ENCODE measurements around the gene USP8.

The USP8 gene

DNA sequence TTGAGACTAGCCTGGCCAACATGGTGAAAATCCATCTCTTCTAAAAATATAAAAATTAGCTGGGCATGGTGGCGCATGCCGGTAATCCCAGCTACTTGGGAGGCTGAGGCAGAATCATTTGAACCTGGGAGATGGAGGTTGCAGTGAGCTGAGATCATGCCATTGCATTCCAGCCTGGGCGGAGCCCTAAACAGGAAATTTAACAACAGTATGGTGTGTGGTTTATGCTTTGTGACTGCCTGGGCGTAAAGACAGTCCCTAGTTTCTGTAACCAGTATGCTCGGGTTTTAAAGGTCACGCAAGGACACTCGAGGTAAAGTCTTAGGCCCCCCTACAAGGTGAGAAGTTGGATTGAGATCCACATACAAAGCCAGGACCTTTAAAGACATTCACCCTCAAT is 78.9 kb downstream of the USP8 start:
- TF ChIP-seq, protein P1, sequence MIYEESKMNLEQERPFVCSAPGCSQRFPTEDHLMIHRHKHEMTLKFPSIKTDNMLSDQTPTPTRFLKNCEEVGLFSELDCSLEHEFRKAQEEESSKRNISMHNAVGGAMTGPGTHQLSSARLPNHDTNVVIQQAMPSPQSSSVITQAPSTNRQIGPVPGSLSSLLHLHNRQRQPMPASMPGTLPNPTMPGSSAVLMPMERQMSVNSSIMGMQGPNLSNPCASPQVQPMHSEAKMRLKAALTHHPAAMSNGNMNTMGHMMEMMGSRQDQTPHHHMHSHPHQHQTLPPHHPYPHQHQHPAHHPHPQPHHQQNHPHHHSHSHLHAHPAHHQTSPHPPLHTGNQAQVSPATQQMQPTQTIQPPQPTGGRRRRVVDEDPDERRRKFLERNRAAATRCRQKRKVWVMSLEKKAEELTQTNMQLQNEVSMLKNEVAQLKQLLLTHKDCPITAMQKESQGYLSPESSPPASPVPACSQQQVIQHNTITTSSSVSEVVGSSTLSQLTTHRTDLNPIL (CRISPR knock-in tag; IDR thresholded peaks at IDR 0.05; ENCODE audit: low read depth): no peak
- TF ChIP-seq CSDC2 (CRISPR knock-in tag; IDR thresholded peaks at IDR 0.05) (no peak), GLIS3 (CRISPR knock-in tag; IDR thresholded peaks at IDR 0.05) (no peak), ZC3H10 (CRISPR knock-in tag; IDR thresholded peaks at IDR 0.05) (no peak), ARNTL (CRISPR knock-in tag; IDR thresholded peaks at IDR 0.05; ENCODE audit: borderline replicate concordance, low read depth) (no peak), BACH2 (CRISPR knock-in tag; IDR thresholded peaks at IDR 0.05; ENCODE audit: borderline replicate concordance) (no peak), ESRRG (CRISPR knock-in tag; IDR thresholded peaks at IDR 0.05) (no peak), ZFP3 (CRISPR knock-in tag; IDR thresholded peaks at IDR 0.05) (no peak)
- TF ChIP-seq, protein P2, sequence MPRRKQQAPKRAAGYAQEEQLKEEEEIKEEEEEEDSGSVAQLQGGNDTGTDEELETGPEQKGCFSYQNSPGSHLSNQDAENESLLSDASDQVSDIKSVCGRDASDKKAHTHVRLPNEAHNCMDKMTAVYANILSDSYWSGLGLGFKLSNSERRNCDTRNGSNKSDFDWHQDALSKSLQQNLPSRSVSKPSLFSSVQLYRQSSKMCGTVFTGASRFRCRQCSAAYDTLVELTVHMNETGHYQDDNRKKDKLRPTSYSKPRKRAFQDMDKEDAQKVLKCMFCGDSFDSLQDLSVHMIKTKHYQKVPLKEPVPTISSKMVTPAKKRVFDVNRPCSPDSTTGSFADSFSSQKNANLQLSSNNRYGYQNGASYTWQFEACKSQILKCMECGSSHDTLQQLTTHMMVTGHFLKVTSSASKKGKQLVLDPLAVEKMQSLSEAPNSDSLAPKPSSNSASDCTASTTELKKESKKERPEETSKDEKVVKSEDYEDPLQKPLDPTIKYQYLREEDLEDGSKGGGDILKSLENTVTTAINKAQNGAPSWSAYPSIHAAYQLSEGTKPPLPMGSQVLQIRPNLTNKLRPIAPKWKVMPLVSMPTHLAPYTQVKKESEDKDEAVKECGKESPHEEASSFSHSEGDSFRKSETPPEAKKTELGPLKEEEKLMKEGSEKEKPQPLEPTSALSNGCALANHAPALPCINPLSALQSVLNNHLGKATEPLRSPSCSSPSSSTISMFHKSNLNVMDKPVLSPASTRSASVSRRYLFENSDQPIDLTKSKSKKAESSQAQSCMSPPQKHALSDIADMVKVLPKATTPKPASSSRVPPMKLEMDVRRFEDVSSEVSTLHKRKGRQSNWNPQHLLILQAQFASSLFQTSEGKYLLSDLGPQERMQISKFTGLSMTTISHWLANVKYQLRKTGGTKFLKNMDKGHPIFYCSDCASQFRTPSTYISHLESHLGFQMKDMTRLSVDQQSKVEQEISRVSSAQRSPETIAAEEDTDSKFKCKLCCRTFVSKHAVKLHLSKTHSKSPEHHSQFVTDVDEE (CRISPR knock-in tag; IDR thresholded peaks at IDR 0.05): no peak
- ATAC-seq: no peak

DNA sequence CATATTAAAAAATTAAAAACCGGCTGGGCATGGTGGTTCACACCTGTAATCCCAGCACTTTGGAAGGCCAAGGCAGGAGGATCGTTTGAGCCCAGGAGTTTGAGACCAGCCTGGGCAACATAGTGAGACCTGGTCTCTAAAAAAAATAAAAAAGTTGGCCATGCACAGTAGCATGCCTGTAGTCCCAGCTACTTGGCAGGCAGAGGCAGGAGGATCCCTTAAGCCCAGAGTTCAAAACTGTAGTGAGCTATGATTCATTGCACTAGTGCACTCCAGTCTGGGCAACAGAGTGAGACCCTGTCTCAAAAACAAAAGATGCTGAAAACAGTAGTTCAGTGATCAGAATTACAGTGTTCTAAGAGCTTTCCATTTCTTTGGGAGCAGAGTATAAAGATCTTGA is 81.5 kb downstream of the USP8 start:
- ATAC-seq: peak; percentile 28; the same call in 1 of the 3 replicates

DNA sequence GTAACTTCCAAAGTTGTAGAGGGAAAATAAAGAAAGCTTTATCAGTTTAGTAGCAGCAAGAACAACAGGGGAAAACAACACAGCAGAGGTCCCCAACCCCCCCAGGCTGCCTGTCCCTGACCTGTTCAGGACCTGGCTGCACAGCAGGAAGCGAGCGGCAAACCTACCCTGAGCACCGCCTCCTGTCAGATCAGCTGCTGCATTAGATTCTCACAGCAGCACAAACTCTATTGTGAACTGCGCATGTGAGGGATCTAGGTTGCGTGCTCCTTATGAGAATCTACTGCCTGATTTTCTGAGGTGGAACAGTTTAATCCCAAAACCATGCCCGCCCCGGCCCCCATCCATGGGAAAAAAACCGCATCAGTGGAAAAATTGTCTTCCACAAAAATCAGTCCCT is 81.9 kb downstream of the USP8 start:
- no peak for TF ChIP-seq TOX (CRISPR knock-in tag; IDR thresholded peaks at IDR 0.05; ENCODE audit: borderline replicate concordance)
- no peak for TF ChIP-seq ZNF70 (CRISPR knock-in tag; IDR thresholded peaks at IDR 0.05)
- TF ChIP-seq ZNF8 (CRISPR knock-in tag; IDR thresholded peaks at IDR 0.05): no peak
- TF ChIP-seq, protein P3, sequence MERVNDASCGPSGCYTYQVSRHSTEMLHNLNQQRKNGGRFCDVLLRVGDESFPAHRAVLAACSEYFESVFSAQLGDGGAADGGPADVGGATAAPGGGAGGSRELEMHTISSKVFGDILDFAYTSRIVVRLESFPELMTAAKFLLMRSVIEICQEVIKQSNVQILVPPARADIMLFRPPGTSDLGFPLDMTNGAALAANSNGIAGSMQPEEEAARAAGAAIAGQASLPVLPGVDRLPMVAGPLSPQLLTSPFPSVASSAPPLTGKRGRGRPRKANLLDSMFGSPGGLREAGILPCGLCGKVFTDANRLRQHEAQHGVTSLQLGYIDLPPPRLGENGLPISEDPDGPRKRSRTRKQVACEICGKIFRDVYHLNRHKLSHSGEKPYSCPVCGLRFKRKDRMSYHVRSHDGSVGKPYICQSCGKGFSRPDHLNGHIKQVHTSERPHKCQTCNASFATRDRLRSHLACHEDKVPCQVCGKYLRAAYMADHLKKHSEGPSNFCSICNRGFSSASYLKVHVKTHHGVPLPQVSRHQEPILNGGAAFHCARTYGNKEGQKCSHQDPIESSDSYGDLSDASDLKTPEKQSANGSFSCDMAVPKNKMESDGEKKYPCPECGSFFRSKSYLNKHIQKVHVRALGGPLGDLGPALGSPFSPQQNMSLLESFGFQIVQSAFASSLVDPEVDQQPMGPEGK (CRISPR knock-in tag; IDR thresholded peaks at IDR 0.05; ENCODE audit: borderline replicate concordance): no peak
- ATAC-seq: no peak; the same call in 2 of the 3 replicates

DNA sequence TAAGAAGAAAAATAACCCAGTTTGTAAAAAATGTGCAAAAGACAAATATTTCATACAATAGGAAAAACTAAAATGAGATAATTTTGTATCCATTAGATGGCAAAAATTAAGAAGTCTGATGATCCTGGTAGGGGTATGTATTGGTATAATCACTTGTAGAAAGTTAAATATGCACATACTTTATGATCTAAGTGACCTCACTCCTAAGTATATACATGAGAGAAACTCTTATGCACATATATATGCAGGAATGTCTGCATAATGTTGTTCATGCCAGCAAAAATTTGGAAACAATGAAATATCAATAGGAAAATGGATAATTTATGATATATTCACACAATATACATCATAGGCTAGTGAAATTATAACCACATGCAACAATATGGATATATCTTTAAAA is 88.8 kb downstream of the USP8 start:
- no peak for TF ChIP-seq ARNTL (CRISPR knock-in tag; IDR thresholded peaks at IDR 0.05; ENCODE audit: borderline replicate concordance, low read depth)
- no peak for ATAC-seq

DNA sequence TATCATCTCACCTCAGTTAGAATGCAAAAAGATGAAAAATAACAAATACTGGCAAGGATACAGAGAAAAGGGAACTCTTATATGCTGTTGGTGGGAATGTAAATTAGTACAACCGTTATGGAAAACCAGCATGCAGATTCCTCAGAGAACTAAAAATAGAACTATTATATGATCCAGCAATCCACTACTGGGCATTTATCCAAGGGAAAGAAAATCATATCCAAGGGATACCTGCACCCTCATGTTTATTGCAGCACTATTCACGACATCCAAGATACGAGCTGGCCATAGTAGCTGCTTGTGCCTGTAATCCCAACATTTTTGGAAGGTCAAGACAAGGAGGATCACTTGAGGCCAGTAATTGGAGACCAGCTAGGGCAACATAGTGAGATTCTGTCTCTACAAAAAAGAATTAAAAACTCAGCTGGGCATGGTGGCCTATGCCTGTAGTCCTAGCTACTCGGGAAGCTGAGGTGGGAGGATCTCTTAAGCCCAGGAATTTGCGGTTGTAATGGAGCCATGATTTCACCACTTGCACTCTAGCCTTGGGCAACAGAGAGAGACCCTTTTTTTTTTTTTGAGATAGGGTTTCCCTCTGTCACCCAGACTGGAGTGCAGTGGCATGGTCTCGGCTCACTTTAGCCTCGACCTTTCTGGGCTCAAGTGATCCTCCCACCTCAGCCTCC is 95.7 kb downstream of the USP8 start:
- TF ChIP-seq, protein P4, sequence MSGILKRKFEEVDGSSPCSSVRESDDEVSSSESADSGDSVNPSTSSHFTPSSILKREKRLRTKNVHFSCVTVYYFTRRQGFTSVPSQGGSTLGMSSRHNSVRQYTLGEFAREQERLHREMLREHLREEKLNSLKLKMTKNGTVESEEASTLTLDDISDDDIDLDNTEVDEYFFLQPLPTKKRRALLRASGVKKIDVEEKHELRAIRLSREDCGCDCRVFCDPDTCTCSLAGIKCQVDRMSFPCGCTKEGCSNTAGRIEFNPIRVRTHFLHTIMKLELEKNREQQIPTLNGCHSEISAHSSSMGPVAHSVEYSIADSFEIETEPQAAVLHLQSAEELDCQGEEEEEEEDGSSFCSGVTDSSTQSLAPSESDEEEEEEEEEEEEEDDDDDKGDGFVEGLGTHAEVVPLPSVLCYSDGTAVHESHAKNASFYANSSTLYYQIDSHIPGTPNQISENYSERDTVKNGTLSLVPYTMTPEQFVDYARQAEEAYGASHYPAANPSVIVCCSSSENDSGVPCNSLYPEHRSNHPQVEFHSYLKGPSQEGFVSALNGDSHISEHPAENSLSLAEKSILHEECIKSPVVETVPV (CRISPR knock-in tag; IDR thresholded peaks at IDR 0.05): no peak
- no peak for TF ChIP-seq CSDC2 (CRISPR knock-in tag; IDR thresholded peaks at IDR 0.05)
- no peak for TF ChIP-seq RARB (CRISPR knock-in tag; IDR thresholded peaks at IDR 0.05)
- no peak for TF ChIP-seq ESRRG (CRISPR knock-in tag; IDR thresholded peaks at IDR 0.05)
- no peak for TF ChIP-seq PPARA (CRISPR knock-in tag; IDR thresholded peaks at IDR 0.05; ENCODE audit: borderline replicate concordance)
- TF ChIP-seq, protein P3 (CRISPR knock-in tag; IDR thresholded peaks at IDR 0.05; ENCODE audit: borderline replicate concordance): no peak
- no peak for TF ChIP-seq SNAI2 (CRISPR knock-in tag; IDR thresholded peaks at IDR 0.05)
- no peak for TF ChIP-seq ARNTL (CRISPR knock-in tag; IDR thresholded peaks at IDR 0.05; ENCODE audit: borderline replicate concordance, low read depth)
- no peak for TF ChIP-seq TOX (CRISPR knock-in tag; IDR thresholded peaks at IDR 0.05; ENCODE audit: borderline replicate concordance)
- no peak for TF ChIP-seq TCF4 (CRISPR knock-in tag; IDR thresholded peaks at IDR 0.05; ENCODE audit: borderline replicate concordance)
- TF ChIP-seq, protein P1 (CRISPR knock-in tag; IDR thresholded peaks at IDR 0.05; ENCODE audit: low read depth): no peak
- ATAC-seq: no peak; the same call in 2 of the 3 replicates

Measured in SK-N-SH treated with all-trans-retinoic acid at 6 μM for 48 hours (cell line).